ENCODE results near the gene RNFT2.
"Not testable (repeated sequence)": the region's sequence is repeated elsewhere in the genome, so short reads cannot be mapped to it uniquely, and the experiment has no call there.

Gene RNFT2

GRCh38 chr12:116774020-116774419 lies 35.9 kb downstream of the RNFT2 start:
- TF ChIP-seq, protein P1, sequence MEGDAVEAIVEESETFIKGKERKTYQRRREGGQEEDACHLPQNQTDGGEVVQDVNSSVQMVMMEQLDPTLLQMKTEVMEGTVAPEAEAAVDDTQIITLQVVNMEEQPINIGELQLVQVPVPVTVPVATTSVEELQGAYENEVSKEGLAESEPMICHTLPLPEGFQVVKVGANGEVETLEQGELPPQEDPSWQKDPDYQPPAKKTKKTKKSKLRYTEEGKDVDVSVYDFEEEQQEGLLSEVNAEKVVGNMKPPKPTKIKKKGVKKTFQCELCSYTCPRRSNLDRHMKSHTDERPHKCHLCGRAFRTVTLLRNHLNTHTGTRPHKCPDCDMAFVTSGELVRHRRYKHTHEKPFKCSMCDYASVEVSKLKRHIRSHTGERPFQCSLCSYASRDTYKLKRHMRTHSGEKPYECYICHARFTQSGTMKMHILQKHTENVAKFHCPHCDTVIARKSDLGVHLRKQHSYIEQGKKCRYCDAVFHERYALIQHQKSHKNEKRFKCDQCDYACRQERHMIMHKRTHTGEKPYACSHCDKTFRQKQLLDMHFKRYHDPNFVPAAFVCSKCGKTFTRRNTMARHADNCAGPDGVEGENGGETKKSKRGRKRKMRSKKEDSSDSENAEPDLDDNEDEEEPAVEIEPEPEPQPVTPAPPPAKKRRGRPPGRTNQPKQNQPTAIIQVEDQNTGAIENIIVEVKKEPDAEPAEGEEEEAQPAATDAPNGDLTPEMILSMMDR (IDR thresholded peaks at IDR 0.05; ENCODE audit: control insufficient read depth, insufficient read depth, low read depth, low read length, missing control alignments), result no peak
- no peak overlapping the region for H3K4me3 ChIP-seq (ENCODE audit: control insufficient read depth, low read depth, low read length)
- no peak for DNase-seq (ENCODE audit: low read depth)

DNA sequence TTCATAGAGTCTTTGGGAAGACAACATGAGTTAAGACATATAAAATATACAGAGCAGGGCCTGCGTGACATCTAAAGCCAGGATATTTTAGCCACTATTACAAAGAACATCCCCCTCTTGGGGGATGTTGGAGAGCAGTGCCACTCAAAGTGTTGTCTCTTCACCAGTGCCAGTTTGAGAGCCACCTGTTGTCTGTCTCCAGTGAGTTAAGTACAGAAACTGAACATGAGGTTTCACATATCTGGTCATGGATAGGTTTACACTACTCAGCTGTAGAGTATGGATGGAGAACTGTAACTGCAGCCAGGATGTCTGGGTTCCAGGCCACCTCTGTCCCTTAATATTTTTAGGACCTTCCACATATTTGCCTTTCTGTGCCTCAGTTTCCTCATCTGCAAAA lies 39.1 kb downstream of the RNFT2 start:
- TF ChIP-seq, protein P1 (IDR thresholded peaks at IDR 0.05; ENCODE audit: control insufficient read depth, insufficient read depth, low read depth, low read length, missing control alignments), result no peak
- no peak for DNase-seq (ENCODE audit: low read depth)
- H3K4me3 ChIP-seq (ENCODE audit: control insufficient read depth, low read depth, low read length), result no peak overlapping the region

DNA sequence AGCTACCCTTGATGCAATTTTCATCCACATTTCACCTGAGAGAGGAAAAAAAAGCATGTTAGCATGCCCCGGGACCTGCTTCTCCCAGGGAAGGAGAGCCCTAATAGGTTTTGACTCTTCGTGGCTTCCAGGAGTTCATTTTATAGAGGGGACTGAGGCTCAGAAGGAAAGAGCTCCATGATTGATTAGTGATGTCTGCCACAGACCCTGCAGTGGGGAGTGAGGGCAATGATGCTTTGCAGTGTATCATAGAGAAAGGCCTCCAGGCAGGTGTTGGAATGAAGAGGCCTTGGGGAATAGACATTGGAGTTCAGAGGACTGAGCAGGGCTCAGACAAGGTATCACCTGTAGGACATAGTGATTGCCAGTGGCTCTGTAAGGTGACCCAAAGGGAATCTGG lies 41.5 kb downstream of the RNFT2 start:
- no peak overlapping the region for H3K4me3 ChIP-seq (ENCODE audit: control insufficient read depth, low read depth, low read length)
- TF ChIP-seq, protein P1 (IDR thresholded peaks at IDR 0.05; ENCODE audit: control insufficient read depth, insufficient read depth, low read depth, low read length, missing control alignments), result no peak
- DNase-seq (ENCODE audit: low read depth), result no peak

DNA sequence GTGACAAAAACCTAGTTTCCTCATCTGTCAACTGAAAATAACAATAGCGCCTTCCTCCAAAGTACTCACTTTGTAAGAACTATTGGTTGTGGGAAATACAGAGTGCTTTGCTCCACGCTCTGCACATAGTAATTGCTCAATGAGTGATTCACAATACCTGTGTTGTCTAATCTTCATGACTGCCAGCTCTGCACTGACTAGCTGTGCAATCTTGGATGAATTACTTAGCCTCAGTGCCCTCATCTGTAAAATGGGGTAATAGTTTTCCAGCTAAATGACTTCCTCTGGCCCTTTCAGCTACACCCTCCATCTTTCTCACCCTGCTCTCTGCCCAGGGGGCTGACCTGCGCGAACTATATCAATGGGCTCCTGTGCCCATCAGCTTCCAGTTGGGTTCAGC lies 42.8 kb downstream of the RNFT2 start:
- no peak overlapping the region for H3K4me3 ChIP-seq (ENCODE audit: control insufficient read depth, low read depth, low read length)
- DNase-seq (ENCODE audit: low read depth), result no peak
- TF ChIP-seq, protein P1 (IDR thresholded peaks at IDR 0.05; ENCODE audit: control insufficient read depth, insufficient read depth, low read depth, low read length, missing control alignments), result no peak

DNA sequence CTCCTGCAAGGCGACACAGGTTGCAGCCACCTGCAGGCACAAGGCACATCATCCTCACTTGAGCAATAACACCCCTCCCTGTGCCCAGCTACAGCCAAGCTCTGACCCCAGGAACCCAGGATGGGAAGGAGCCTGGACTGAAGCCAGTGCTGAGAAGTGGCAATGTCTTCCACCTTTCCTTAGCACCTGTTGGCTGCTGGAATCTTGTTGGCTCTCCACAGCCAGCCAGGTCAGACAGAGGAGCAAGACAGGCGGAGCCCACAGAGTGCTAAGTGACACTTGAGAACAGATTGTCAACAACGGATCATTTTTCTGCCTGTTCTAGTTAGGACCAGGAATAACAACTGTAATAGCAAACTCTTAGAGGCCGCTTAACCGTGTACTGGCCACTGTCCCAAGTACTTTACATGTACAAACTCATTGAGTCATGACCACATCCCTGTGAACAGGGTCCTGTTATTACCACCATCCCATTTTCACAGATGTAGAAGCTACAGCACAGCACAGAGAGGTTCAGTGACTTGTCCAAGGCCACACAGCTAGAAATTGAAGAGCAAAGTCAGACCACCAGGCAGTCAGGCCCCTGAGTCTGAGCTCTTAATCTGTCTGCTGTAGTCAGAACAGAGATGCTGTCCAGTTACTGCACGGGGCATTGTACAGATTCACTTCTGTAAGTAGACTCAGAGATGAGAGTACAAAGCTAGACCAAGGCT lies 45.6 kb downstream of the RNFT2 start:
- TF ChIP-seq, protein P1 (IDR thresholded peaks at IDR 0.05; ENCODE audit: control insufficient read depth, insufficient read depth, low read depth, low read length, missing control alignments), result no peak

DNA sequence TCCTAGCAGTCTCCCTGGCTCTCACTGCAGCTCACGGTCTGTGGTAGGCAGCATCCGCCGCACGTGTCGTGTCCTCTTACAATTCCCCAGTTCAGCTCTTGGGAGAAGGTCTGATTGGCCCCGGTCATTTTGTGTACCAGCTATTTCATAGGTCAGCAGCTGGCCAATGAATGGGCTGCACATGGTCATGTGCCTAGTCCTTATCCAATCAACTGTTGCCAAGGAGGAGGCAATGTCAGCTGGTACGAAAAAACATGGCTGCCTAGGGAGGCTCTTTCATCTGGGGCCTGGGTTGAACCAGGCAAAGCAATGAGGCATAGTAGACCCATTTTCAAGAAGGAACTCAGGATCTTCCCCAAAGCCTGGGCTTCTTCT lies 46.1 kb downstream of the RNFT2 start:
- H3K4me3 ChIP-seq (ENCODE audit: control insufficient read depth, low read depth, low read length), result no peak overlapping the region
- DNase-seq (ENCODE audit: low read depth), result no peak
- TF ChIP-seq, protein P1 (IDR thresholded peaks at IDR 0.05; ENCODE audit: control insufficient read depth, insufficient read depth, low read depth, low read length, missing control alignments), result no peak

More for the DNA sequence above, 45.6 kb downstream of the RNFT2 start:
- DNase-seq (ENCODE audit: low read depth), result no peak
- no peak overlapping the region for H3K4me3 ChIP-seq (ENCODE audit: control insufficient read depth, low read depth, low read length)

DNA sequence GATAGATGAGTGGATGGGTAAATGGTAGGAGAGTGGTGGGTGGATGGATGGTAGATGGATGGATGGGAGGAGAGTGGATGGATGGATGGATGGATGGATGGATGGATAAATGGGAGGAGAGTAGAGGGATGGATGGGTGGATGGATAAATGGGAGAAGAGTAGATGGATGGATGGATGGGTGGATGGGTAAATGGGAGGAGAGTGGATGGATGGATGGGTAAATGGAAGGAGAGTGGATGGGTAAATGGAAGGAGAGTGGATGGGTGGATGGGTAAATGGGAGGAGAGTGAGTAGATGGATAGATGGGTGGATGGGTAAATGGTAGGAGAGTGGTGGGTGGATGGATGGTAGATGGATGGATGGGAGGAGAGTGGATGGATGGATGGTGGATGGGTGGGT lies 51.4 kb downstream of the RNFT2 start:
- not testable (repeated sequence) for H3K4me3 ChIP-seq (ENCODE audit: control insufficient read depth, low read depth, low read length); DNase-seq (ENCODE audit: low read depth)

Measured in AG09309 (cell line).